ENCODE data around the gene MTF2. TPM values are rescaled to one million over a fixed set of nuclear protein-coding genes. Genes with fewer than 3 reads are reported as not detected.
"Not testable (repeated sequence)": the region's sequence is repeated elsewhere in the genome, so short reads cannot be mapped to it uniquely, and the experiment has no call there.

MTF2 gene
- total RNA-seq, 1 donor from 2014 or later: 27.8 TPM

DNA sequence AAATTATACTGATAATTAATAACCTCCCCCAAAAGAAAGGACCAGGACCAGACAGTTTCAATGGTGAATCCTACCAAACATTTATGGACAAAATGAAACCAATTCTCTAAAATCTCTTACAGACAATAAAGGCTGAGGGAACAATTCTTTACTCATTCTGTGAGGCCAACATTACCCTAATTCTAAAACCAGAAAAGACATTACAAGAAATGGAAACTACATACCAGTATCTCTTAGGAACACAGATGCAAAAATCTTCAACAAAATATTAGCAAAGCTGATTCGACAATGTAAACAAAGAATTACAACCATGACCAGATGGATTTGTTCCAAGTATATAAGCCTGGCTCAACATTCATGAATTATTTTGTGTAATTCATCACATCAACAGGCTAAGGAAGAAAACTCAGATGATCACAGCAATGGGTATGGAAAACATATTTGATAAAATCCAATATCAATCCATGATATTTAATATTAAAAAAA, 92.5 kb downstream of the MTF2 start:
- no peak for DNase-seq (ENCODE audit: low spot score)
- no peak for ATAC-seq
- intact Hi-C loops (cut with DNase I): no loop called here

GRCh38 chr1:93172778-93173177, 93.7 kb downstream of the MTF2 start:
- intact Hi-C loops (cut with DNase I): no loop called here
- ATAC-seq: no peak

GRCh38 chr1:93174638-93175037, 95.6 kb downstream of the MTF2 start:
- ATAC-seq; DNase-seq (ENCODE audit: low spot score); intact Hi-C loops (cut with DNase I): not testable (repeated sequence)

More at GRCh38 chr1:93172778-93173177, 93.7 kb downstream of the MTF2 start:
- no peak for DNase-seq (ENCODE audit: low spot score)

DNA sequence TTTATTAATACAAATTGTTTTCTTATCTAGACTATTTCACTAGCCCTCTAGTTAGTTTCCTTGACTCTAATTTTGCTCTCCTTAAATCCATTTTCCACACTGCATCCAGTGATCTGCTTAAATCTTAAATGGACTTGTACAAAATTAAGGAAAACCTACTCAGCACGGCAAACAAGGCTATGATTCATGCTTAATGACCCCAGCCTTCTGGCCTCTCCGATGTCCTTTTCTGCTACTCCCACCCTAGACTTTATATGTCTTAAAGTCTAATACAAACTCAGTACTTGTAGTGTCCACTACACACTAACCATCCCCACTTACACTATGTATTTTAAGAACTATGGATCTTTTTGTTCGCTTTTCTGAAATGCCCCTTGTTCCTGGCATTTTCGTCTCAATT, 98.9 kb downstream of the MTF2 start:
- ATAC-seq: no peak

DNA sequence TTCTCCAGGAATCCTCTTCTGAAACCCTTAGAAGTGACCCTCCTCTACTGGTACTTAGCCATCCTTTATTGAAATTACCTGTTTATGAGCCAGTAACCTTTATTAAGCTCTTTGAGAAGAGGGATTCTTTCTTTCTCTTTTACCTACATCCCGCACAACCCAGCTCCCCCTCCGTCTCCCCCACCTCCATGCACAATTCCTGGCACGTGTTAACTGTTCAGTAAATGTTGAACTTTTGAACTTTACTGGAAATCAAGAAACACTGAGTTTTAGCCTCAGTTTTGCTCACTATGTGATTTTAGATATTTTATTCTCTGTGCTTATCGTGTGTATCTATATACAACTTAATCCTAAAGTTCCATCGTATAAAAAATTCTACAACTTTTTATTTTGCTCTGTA, 99.3 kb downstream of the MTF2 start:
- DNase-seq (ENCODE audit: low spot score) (no peak), ATAC-seq (no peak)
- intact Hi-C loops (cut with DNase I): no loop called here

More for the DNA sequence above, 98.9 kb downstream of the MTF2 start:
- no peak for DNase-seq (ENCODE audit: low spot score)
- intact Hi-C loops (cut with DNase I): no loop called here

DNA sequence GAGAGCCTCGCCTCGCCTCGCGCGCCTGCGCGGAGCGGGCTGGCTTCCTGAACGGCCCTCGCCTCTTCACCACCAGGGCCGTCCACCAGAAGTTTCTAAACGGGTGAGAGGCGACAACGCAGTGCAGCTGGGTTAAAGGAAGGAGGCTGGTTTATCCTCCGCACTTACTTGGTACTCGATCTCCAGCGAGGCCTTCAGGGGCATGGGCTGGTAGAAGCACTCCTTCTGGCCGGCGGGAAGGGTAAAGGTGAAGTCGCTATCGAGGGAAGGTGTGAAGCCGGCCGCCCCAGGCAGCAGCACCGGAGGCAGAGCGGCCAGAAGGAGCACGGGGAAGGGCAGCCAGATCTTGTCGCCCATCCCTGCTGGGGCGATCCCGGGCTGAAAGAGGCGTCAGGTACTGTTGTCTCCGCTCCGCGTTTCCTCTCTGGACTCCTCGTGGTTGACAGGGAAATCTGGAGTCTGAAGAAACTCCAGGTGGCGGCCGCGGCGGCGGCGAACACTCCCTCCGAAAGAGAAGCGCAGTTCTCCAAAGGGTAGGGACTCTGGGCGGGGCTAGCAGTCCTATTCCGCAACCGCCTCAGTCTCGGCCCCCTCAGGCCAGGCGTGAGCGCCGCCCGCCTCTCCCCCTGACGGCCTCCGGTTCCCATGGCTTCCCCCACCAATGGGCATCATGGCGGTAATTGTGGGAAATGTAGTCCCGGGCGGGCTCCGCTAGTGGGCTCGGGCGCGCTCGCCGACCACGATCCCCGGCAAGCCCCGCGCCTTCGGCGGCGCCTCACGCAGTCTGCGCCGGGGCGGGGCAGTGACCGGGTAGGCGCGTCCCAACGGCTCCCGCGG, 101.0 kb downstream of the MTF2 start, which contains the start of gene TMED5:
Gene TMED5 (minus strand): TSS at position 528 of the 837 bp plus-strand sequence. CDS start 171 bp downstream, at position 357.
- intact Hi-C loops (cut with DNase I): no loop called here
- peak; percentile 98 for DNase-seq (ENCODE audit: low spot score)
- ATAC-seq: peak; percentile 99

DNA sequence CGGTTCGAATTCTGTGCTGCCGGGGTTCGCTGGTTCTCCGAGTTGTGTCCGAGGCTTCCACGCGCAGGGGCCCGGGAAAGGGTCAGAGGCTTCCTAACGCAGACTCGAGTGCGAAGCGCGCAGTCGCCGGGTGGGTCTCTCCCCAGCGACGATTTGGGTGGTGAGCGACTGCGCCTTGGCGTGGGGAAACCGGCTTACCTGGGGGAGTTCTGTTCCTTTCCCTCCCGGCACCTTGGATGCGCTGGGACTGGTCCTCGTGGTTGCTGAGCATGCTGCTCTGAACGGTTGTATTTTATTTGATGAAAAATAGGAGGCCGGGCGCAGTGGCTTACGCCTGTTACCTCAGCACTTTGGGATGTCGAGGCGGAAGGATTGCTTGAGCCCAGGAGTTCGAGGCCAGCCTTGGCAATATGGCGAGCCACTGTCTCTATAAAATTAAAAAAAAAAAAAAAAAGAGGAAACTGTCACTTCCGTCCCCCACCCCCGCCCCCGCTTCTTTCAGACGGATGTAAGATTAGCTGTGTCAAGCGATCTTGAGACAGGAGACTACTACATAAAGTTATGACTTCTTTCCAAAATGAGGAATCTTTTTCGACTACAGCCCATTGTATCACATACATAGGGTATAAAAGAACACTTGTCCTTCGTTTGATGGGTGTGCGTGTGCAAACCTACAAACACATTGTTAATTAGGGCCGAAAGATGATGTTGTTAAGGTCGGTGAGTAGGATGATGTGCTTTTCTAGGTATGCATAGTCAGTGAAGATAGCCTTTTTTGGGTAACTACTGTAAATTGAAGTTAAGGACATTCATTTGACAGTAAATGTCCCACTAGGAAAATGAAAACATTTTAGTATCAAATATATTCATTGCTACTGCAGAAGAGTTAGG, 101.9 kb downstream of the MTF2 start, which contains the start of gene CCDC18:
Gene CCDC18 (plus strand): TSS at position 2 of the 891 bp plus-strand sequence. CDS start 2,638 bp downstream, outside the sequence.
- intact Hi-C loops (cut with DNase I): no loop called here
- no peak for ATAC-seq
- DNase-seq (ENCODE audit: low spot score): no peak

- no peak for DNase-seq (ENCODE audit: low spot score)
- intact Hi-C loops (cut with DNase I): no loop called here
- no peak for ATAC-seq
Measured at GRCh38 chr1:93186667-93187066, 107.6 kb downstream of the MTF2 start.

Other genes starting within 250 kb of the MTF2 start
- 780 TPM for gene RPL5, start 247.2 kb upstream of the MTF2 start, total RNA-seq
- 6.6 TPM for gene DIPK1A, start 117.8 kb upstream of the MTF2 start, total RNA-seq
- 40.5 TPM for gene TMED5, start 101.1 kb downstream of the MTF2 start, total RNA-seq
- gene CCDC18, start 101.4 kb downstream of the MTF2 start, total RNA-seq: 7.2 TPM